Caco-2 (cell line): ENCODE data around the gene TREH. TPM values are rescaled to one million over a fixed set of nuclear protein-coding genes. Genes with fewer than 3 reads are reported as not detected.
"Not testable (repeated sequence)": the region's sequence is repeated elsewhere in the genome, so short reads cannot be mapped to it uniquely, and the experiment has no call there.

ENCODE experiments used
- BruUV-seq: library from RNA; stranded (reverse); fragments of 400-500 nt; replicated peaks from 2 replicates; lab custom pipeline; 2021; lab: Mats Ljungman, UMichigan
- CTCF ChIA-PET: fragments of 300-600 bp; sonication (Branson Sonifier 250); formaldehyde crosslinking; loops from one replicate; lab custom pipeline; 2022; ENCODE audit warnings: antibody characterized with exemption; lab: Charles Lee
- POLR2A ChIA-PET: fragments of 300-600 bp; sonication (Branson Sonifier 250); formaldehyde crosslinking; loops from one replicate; lab custom pipeline; 2022; ENCODE audit warnings: antibody characterized with exemption; lab: Charles Lee
- DNase-seq, 2 experiments: peaks; one replicate each; pipeline versions ENCODE4 v3.0.0 to v3.0.0-alpha.2; 2020 to 2022
- H3K27me3 ChIP-seq: replicated peaks from 2 replicates; pipeline ENCODE4 v1.6.0; 2011; ENCODE audit warnings: low read length; ENCODE audit not compliant: control insufficient read depth, insufficient read depth
- H3K36me3 ChIP-seq: 2 replicates; pipeline ENCODE4 v1.5.1; 2011; ENCODE audit warnings: low read length; ENCODE audit not compliant: control insufficient read depth, insufficient read depth
- H3K4me1 ChIP-seq: fragments of 250-450 bp; sonication (Bioruptor Pico); 2 replicates; pipeline ENCODE4 v1.5.1; 2020; ENCODE audit warnings: mild to moderate bottlenecking
- H3K4me3 ChIP-seq: 2 replicates; pipeline ENCODE4 v1.5.1; 2011; ENCODE audit warnings: low read depth, mild to moderate bottlenecking, control low read depth, low read length
- H3K9me3 ChIP-seq: fragments of 250-450 bp; sonication (Bioruptor Pico); 2 replicates; pipeline ENCODE4 v1.5.1; 2020; ENCODE audit warnings: mild to moderate bottlenecking, moderate library complexity
- H3K27ac Mint-ChIP-seq: one replicate; pipeline ENCODE4 v1.8.0; 2022; ENCODE audit warnings: mixed read lengths; ENCODE audit not compliant: unreplicated experiment
- H3K27me3 Mint-ChIP-seq: one replicate; pipeline ENCODE4 v1.8.0; 2022; ENCODE audit warnings: mixed read lengths; ENCODE audit not compliant: insufficient read depth, unreplicated experiment
- H3K36me3 Mint-ChIP-seq: one replicate; pipeline ENCODE4 v1.8.0; 2022; ENCODE audit warnings: mild to moderate bottlenecking, mixed read lengths; ENCODE audit not compliant: insufficient read depth, unreplicated experiment
- H3K4me1 Mint-ChIP-seq: one replicate; pipeline ENCODE4 v1.8.0; 2022; ENCODE audit warnings: low read depth, mixed read lengths; ENCODE audit not compliant: unreplicated experiment
- H3K4me3 Mint-ChIP-seq: one replicate; pipeline ENCODE4 v1.8.0; 2022; ENCODE audit warnings: mild to moderate bottlenecking, moderate library complexity, mixed read lengths; ENCODE audit not compliant: unreplicated experiment
- H3K9me3 Mint-ChIP-seq: one replicate; pipeline ENCODE4 v1.8.0; 2022; ENCODE audit warnings: mixed read lengths; ENCODE audit not compliant: unreplicated experiment
- intact Hi-C: fragments of 100-400 bp; cut with micrococcal nuclease; formaldehyde crosslinking; loops from one replicate; pipeline ENCODE4 v1.10.0; 2022; ENCODE audit not compliant: unreplicated experiment
- total RNA-seq: library from RNA; stranded (reverse); gene quantifications from 2 replicates; pipeline ENCODE4 v1.2.3, GENCODE V29; 2022
- TF ChIP-seq, protein P1 (sequence below), 2 experiments: fragments of 200-600 bp in 1 of 2; IDR thresholded peaks; 1 replicate in 1 of 2; 2 replicates in 1 of 2; pipeline versions ENCODE4 v1.5.1 to v1.8.0; 2011 to 2022; ENCODE audit warnings: antibody characterized with exemption in 1 of 2, control low read depth in 1 of 2, inconsistent platforms in 1 of 2, low read depth in 1 of 2, low read length in 1 of 2, mild to moderate bottlenecking in 1 of 2, moderate library complexity in 1 of 2; ENCODE audit not compliant: insufficient read depth in 1 of 2, severe bottlenecking in 1 of 2, unreplicated experiment in 1 of 2

TREH gene
- total RNA-seq, 1 experiment from 2014 or later = not detected

- TF ChIP-seq, protein P1, sequence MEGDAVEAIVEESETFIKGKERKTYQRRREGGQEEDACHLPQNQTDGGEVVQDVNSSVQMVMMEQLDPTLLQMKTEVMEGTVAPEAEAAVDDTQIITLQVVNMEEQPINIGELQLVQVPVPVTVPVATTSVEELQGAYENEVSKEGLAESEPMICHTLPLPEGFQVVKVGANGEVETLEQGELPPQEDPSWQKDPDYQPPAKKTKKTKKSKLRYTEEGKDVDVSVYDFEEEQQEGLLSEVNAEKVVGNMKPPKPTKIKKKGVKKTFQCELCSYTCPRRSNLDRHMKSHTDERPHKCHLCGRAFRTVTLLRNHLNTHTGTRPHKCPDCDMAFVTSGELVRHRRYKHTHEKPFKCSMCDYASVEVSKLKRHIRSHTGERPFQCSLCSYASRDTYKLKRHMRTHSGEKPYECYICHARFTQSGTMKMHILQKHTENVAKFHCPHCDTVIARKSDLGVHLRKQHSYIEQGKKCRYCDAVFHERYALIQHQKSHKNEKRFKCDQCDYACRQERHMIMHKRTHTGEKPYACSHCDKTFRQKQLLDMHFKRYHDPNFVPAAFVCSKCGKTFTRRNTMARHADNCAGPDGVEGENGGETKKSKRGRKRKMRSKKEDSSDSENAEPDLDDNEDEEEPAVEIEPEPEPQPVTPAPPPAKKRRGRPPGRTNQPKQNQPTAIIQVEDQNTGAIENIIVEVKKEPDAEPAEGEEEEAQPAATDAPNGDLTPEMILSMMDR (IDR thresholded peaks at IDR 0.05; ENCODE audit: insufficient read depth in 1 of 2, low read depth in 1 of 2, low read length in 1 of 2, severe bottlenecking in 1 of 2, unreplicated experiment in 1 of 2) = no peak
- no TSS peak for BruUV-seq
- CTCF ChIA-PET = interaction anchor here (0.7 to 2.0 kb wide), 5 partner anchors 26 to 232 kb away, joined by 3 to 19 read pairs (median 3); partner anchors contain the start of gene DDX6
- H3K27me3 ChIP-seq = no peaks in the 10 kb centered on the region
- peaks cover 53% of the 10 kb centered on the region for H3K4me1 ChIP-seq
- DNase-seq = peak; percentile 70 to 84
- POLR2A ChIA-PET = interaction anchor here (0.7 kb wide), 1 partner anchor 130 kb away, joined by 3 read pairs; no protein-coding TSS in a partner anchor
- no peaks in the 10 kb centered on the region for H3K36me3 Mint-ChIP-seq
- H3K4me3 ChIP-seq = no peak overlapping the region
- intact Hi-C loops = loop anchor here (2.0 kb wide), 2 partner anchors 25 to 75 kb away; partner anchors contain the start of gene DDX6
- H3K27ac Mint-ChIP-seq = peak overlapping the region; percentile 13
- H3K9me3 Mint-ChIP-seq = no peaks in the 10 kb centered on the region
- no peaks in the 10 kb centered on the region for H3K36me3 ChIP-seq
- peaks cover 55% of the 10 kb centered on the region for H3K4me1 Mint-ChIP-seq
- H3K9me3 ChIP-seq = no peaks in the 10 kb centered on the region
- H3K4me3 Mint-ChIP-seq = no peak overlapping the region
- no peaks in the 10 kb centered on the region for H3K27me3 Mint-ChIP-seq
Measured at GRCh38 chr11:118715837-118716260, 36.4 kb upstream of the TREH start.

DNA sequence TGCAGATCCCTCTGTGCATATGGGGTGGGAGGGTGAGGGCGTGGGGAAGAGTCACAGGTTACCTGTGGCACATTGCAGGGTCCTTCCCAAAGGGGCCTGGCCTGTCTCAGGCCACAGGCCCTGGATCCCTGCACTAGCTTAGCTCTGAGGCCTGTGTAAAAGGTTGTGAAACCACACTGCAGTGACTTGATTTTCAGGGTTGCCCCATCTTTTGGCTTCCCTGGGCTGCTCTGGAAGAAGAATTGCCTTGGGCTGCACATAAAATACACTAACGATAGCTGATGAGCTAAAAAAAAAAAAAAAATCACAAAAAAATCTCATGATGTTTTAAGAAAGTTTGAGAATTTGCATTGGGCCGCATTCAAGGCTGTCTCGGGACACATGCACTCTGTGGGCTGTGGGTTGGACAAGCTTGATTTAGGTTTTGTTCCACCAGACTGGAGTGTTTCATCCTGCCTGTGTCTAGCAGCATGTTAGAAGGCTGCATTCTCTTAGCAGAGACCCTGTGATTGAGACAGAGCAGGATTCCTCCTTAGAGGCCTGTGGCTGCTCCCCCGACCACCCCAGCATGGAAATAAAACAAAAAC, 35.9 kb upstream of the TREH start:
- peak overlapping the region; percentile 76 for H3K27ac Mint-ChIP-seq
- H3K27me3 Mint-ChIP-seq = no peaks in the 10 kb centered on the region
- TF ChIP-seq, protein P1 (IDR thresholded peaks at IDR 0.05; ENCODE audit: insufficient read depth in 1 of 2, low read depth in 1 of 2, low read length in 1 of 2, severe bottlenecking in 1 of 2, unreplicated experiment in 1 of 2) = no peak
- H3K4me1 Mint-ChIP-seq = peaks cover 50% of the 10 kb centered on the region
- Histone ChIP-seq H3K4me3 (no peak overlapping the region), H3K27me3 (no peaks in the 10 kb centered on the region), H3K9me3 (no peaks in the 10 kb centered on the region), H3K4me1 (peaks cover 49% of the 10 kb centered on the region), H3K36me3 (no peaks in the 10 kb centered on the region)
- POLR2A ChIA-PET = interaction anchor here (0.6 to 0.8 kb wide), 3 partner anchors 18 to 163 kb away, joined by 3 to 6 read pairs (median 3); no protein-coding TSS in a partner anchor
- DNase-seq = peak; percentile 57 to 74
- CTCF ChIA-PET = interaction anchor here (0.6 to 2.0 kb wide), 8 partner anchors 21 to 577 kb away, joined by 3 to 19 read pairs (median 4); partner anchors contain the start of gene DDX6
- H3K4me3 Mint-ChIP-seq = peak overlapping the region; percentile 13
- BruUV-seq = no TSS peak
- no peaks in the 10 kb centered on the region for H3K9me3 Mint-ChIP-seq
- intact Hi-C loops = loop anchor here (2.0 kb wide), 1 partner anchor 25 kb away; no protein-coding TSS in a partner anchor
- H3K36me3 Mint-ChIP-seq = no peaks in the 10 kb centered on the region

DNA sequence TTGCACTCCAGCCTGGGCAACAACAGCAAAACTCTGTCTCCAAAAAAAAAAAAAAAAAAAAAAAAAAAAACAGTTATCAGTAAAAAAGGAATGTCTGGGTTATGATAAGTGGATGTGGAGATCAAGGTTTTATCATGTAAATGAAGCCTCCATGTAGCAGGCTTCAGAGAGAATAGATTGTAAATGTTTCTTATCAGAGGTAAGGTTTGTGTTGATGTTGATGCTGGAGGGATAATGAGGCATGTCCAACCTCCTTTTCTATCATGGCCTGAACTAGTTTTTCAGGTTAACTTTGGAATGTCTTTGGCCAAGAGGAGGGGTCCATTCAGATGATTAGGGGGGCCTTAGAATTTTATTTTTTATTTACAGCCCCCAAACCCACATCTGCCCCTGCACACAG, 35.4 kb upstream of the TREH start:
- H3K4me3 Mint-ChIP-seq = peak overlapping the region; percentile 13
- H3K27me3 ChIP-seq = no peaks in the 10 kb centered on the region
- TF ChIP-seq, protein P1 (IDR thresholded peaks at IDR 0.05; ENCODE audit: insufficient read depth in 1 of 2, low read depth in 1 of 2, low read length in 1 of 2, severe bottlenecking in 1 of 2, unreplicated experiment in 1 of 2) = no peak
- H3K4me1 Mint-ChIP-seq = peaks cover 45% of the 10 kb centered on the region
- POLR2A ChIA-PET = interaction anchor here (0.6 to 0.8 kb wide), 3 partner anchors 18 to 163 kb away, joined by 3 to 6 read pairs (median 3); no protein-coding TSS in a partner anchor
- H3K4me1 ChIP-seq = peaks cover 49% of the 10 kb centered on the region
- no TSS peak for BruUV-seq
- CTCF ChIA-PET = interaction anchor here (0.6 to 2.0 kb wide), 6 partner anchors 21 to 576 kb away, joined by 3 to 19 read pairs (median 4); partner anchors contain the start of gene DDX6
- no peaks in the 10 kb centered on the region for H3K9me3 Mint-ChIP-seq
- no peaks in the 10 kb centered on the region for H3K36me3 ChIP-seq
- no peaks in the 10 kb centered on the region for H3K27me3 Mint-ChIP-seq
- H3K36me3 Mint-ChIP-seq = no peaks in the 10 kb centered on the region
- no peaks in the 10 kb centered on the region for H3K9me3 ChIP-seq
- H3K27ac Mint-ChIP-seq = peak overlapping the region; percentile 76
- intact Hi-C loops = loop anchor here (2.0 kb wide), 1 partner anchor 24 kb away; no protein-coding TSS in a partner anchor
- peak in 1 of 2 experiments; percentile 54 for DNase-seq
- H3K4me3 ChIP-seq = no peak overlapping the region

GRCh38 chr11:118714416-118714815, 35.0 kb upstream of the TREH start:
- intact Hi-C loops = loop anchor here (2.0 kb wide), 1 partner anchor 24 kb away; no protein-coding TSS in a partner anchor
- H3K36me3 ChIP-seq, POLR2A ChIA-PET, H3K4me3 Mint-ChIP-seq, H3K9me3 Mint-ChIP-seq, H3K9me3 ChIP-seq, H3K4me3 ChIP-seq, H3K36me3 Mint-ChIP-seq, H3K27me3 ChIP-seq, BruUV-seq, CTCF ChIA-PET, H3K27me3 Mint-ChIP-seq: not testable (repeated sequence)
- Mint-ChIP-seq H3K4me1 (peaks cover 41% of the 10 kb centered on the region), H3K27ac (peak overlapping the region; percentile 76)
- peak; percentile 48 to 57 for DNase-seq
- peaks cover 49% of the 10 kb centered on the region for H3K4me1 ChIP-seq
